Thoracic aorta (tissue), 2 donors: ENCODE results near the gene KLC1. TPM values are rescaled to one million over a fixed set of nuclear protein-coding genes. Genes with fewer than 3 reads are reported as not detected.
A peak's percentile ranks its signal among the peaks of the same experiment; 100 is the strongest.
"Not testable (repeated sequence)": the region's sequence is repeated elsewhere in the genome, so short reads cannot be mapped to it uniquely, and the experiment has no call there.

Source experiments
- ATAC-seq: fragments of 150-250 bp; one replicate; pipeline ENCODE4 v1.8.0; 2017; ENCODE audit warnings: low read depth; ENCODE audit not compliant: insufficient number of reproducible peaks, low FRiP score
- DNase-seq: peaks from one replicate; pipeline ENCODE4 v3.0.0-alpha.2; 2020; ENCODE audit warnings: low spot score
- H3K27ac ChIP-seq, 2 donors: fragments of 200-600 bp; sonication (generic); 1 replicate in 1 of 2; 2 replicates in 1 of 2; pipeline ENCODE4 v1.5.1; 2016; ENCODE audit warnings: mild to moderate bottlenecking in 2 of 2, moderate library complexity in 2 of 2
- H3K27me3 ChIP-seq: fragments of 200-600 bp; sonication (generic); replicated peaks from 2 replicates; pipeline ENCODE4 v1.6.0; 2016; ENCODE audit warnings: mild to moderate bottlenecking; ENCODE audit not compliant: insufficient read depth
- H3K36me3 ChIP-seq: fragments of 200-600 bp; sonication (generic); one replicate; pipeline ENCODE4 v1.5.1; 2016
- H3K4me1 ChIP-seq, 2 donors: fragments of 200-600 bp; sonication (generic); 1 replicate in 1 of 2; 2 replicates in 1 of 2; pipeline versions ENCODE4 v1.5.1 to v1.6.0; 2016; ENCODE audit warnings: low read depth in 2 of 2, mild to moderate bottlenecking in 1 of 2; ENCODE audit not compliant: control insufficient read depth in 1 of 2
- H3K4me3 ChIP-seq: fragments of 200-600 bp; sonication (generic); 2 replicates; pipeline ENCODE4 v1.5.1; 2016; ENCODE audit warnings: mild to moderate bottlenecking
- H3K9me3 ChIP-seq: fragments of 200-600 bp; sonication (generic); 2 replicates; pipeline ENCODE4 v1.5.1; 2016
- total RNA-seq, 2 donors: library from RNA; depleted of rRNA; stranded (reverse); fragments of >200 nt; gene quantifications; one replicate each; pipeline versions ENCODE4 v1.1.0 to v1.2.3, GENCODE V29; 2016
- TF ChIP-seq, protein P1 (sequence below): fragments of 200-600 bp; sonication (generic); IDR thresholded peaks from one replicate; pipeline ENCODE4 v1.5.1; 2019; ENCODE audit warnings: antibody characterized with exemption

The KLC1 gene
- total RNA-seq, 2 donors from 2014 or later: 545 to 588 TPM

- H3K36me3 ChIP-seq: no peaks in the 10 kb centered on the region
- H3K9me3 ChIP-seq: peaks cover 9% of the 10 kb centered on the region
- DNase-seq (no peak), ATAC-seq (no peak)
- H3K27me3 ChIP-seq: no peaks in the 10 kb centered on the region
- no peak overlapping the region for H3K27ac ChIP-seq
- H3K4me3 ChIP-seq: peak overlapping the region; percentile 57
- TF ChIP-seq, protein P1, sequence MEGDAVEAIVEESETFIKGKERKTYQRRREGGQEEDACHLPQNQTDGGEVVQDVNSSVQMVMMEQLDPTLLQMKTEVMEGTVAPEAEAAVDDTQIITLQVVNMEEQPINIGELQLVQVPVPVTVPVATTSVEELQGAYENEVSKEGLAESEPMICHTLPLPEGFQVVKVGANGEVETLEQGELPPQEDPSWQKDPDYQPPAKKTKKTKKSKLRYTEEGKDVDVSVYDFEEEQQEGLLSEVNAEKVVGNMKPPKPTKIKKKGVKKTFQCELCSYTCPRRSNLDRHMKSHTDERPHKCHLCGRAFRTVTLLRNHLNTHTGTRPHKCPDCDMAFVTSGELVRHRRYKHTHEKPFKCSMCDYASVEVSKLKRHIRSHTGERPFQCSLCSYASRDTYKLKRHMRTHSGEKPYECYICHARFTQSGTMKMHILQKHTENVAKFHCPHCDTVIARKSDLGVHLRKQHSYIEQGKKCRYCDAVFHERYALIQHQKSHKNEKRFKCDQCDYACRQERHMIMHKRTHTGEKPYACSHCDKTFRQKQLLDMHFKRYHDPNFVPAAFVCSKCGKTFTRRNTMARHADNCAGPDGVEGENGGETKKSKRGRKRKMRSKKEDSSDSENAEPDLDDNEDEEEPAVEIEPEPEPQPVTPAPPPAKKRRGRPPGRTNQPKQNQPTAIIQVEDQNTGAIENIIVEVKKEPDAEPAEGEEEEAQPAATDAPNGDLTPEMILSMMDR: no peak
- H3K4me1 ChIP-seq: peaks cover 9 to 12% of the 10 kb centered on the region in 2 donors
These were observed 21.2 kb upstream of the KLC1 start for GRCh38 chr14:103607822-103608221.

GRCh38 chr14:103609081-103609480, 19.9 kb upstream of the KLC1 start:
- not testable (repeated sequence) for DNase-seq, H3K27me3 ChIP-seq, ATAC-seq, H3K36me3 ChIP-seq, H3K27ac ChIP-seq, H3K4me3 ChIP-seq, H3K9me3 ChIP-seq
- peaks cover 9 to 12% of the 10 kb centered on the region in 2 donors for H3K4me1 ChIP-seq

- DNase-seq (no peak), ATAC-seq (no peak)
- TF ChIP-seq, protein P1: no peak
- no peaks in the 10 kb centered on the region for H3K27me3 ChIP-seq
- peaks cover 9% of the 10 kb centered on the region for H3K9me3 ChIP-seq
- no peaks in the 10 kb centered on the region for H3K36me3 ChIP-seq
- H3K4me1 ChIP-seq: peaks cover 9 to 12% of the 10 kb centered on the region in 2 donors
- H3K27ac ChIP-seq: no peak overlapping the region
- H3K4me3 ChIP-seq: no peak overlapping the region
These were observed 17.8 kb upstream of the KLC1 start for GRCh38 chr14:103611215-103611614.

DNA sequence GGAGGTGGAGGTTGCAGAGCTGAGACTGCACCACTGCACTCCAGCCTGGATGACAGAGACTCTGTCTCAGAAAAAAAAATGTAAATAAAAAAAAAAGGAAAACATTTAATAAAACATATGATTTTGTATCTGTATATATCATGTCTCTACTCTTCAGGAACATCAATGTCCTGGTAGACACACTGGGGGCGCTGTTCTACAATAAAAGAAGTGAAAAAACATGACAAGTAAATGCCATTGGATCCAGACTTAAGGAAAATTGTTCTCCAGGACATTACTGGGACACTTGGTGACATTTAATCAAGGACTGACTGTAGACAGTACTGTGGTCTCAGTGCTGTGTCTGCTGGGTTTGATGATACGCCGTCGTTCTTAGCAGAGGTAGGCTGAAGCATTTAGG, 15.5 kb upstream of the KLC1 start:
- Histone ChIP-seq H3K27ac (no peak overlapping the region), H3K9me3 (peaks cover 9% of the 10 kb centered on the region), H3K4me3 (no peak overlapping the region), H3K27me3 (no peaks in the 10 kb centered on the region), H3K36me3 (no peaks in the 10 kb centered on the region), H3K4me1 (no peaks in the 10 kb centered on the region)
- no peak for ATAC-seq
- DNase-seq: no peak
- TF ChIP-seq, protein P1: no peak

DNA sequence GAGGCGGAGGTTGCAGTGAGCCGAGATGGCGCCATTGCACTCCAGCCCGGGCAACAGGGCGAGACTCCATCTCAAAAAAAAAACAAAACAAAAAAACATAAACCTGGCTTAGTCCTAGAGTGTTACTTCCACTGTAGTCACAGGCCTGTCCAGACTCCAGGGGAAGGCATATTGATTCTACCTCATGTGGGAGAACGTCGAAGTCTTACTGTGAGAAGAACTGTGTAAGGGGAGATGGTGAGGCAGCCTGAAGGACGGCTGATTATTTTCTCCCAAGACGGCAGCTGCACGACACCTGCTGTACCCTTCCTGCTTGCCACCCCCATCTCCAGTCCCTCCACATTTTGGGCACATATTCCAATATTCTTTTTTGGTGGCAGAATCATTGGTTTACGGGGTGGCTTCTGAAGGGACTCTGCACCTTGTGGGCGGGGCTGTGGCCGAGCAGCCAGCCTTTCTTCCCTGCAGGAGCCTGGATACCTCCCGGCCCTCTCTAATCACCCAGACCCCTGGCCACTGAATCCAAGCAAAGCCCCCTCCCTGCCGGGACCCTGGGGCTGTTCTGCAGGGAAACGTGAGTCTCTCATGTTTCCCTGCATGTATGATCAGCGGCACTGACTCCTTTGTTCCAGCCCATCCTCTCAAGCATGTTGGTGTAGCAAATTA, 12.2 kb upstream of the KLC1 start:
- Histone ChIP-seq H3K27ac (no peak overlapping the region), H3K27me3 (no peaks in the 10 kb centered on the region), H3K36me3 (no peaks in the 10 kb centered on the region), H3K4me3 (no peak overlapping the region), H3K4me1 (no peaks in the 10 kb centered on the region), H3K9me3 (no peaks in the 10 kb centered on the region)
- TF ChIP-seq, protein P1: no peak
- ATAC-seq: no peak
- DNase-seq: no peak

DNA sequence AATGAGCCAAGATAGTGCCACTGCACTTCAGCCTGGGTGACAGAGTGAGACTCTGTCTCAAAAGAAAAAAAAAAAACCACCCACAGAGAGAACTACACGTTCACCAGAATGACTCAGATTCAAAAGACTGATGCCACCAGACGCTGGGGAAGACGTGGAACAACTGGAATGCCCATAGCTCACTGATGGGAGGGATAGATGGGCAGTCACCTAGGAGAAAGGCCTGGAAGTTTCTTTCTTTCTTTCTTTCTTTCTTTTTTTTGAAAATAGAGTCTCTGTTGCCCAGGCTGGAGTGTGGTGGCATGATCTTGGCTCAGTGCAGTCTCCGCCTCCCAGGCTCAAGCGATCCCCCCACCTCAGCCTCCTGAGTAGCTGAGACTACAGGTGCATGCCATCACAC, 10.0 kb upstream of the KLC1 start:
- DNase-seq (no peak), ATAC-seq (no peak)
- H3K27ac ChIP-seq: no peak overlapping the region
- TF ChIP-seq, protein P1: no peak
- no peaks in the 10 kb centered on the region for H3K36me3 ChIP-seq
- no peaks in the 10 kb centered on the region for H3K9me3 ChIP-seq
- no peak overlapping the region for H3K4me3 ChIP-seq
- peaks cover 1 to 7% of the 10 kb centered on the region in 2 donors for H3K4me1 ChIP-seq
- H3K27me3 ChIP-seq: no peaks in the 10 kb centered on the region
